B cell (primary cell): ENCODE data around the gene MFSD6L.

ENCODE experiments used
- CTCF ChIP-seq: fragments of 200-600 bp; IDR thresholded peaks from one replicate; pipeline ENCODE4 v1.8.0; 2022; ENCODE audit warnings: antibody characterized with exemption, mild to moderate bottlenecking
- EZH2 ChIP-seq: IDR thresholded peaks from 2 replicates; pipeline ENCODE4 v1.6.1; 2012; ENCODE audit warnings: borderline replicate concordance, low read depth, mild to moderate bottlenecking, moderate library complexity, low read length; ENCODE audit not compliant: insufficient read depth, poor library complexity, severe bottlenecking

- TF ChIP-seq CTCF (peak; percentile 66), EZH2 (no peak)
Measured at GRCh38 chr17:8832711-8833352, 33.7 kb upstream of the MFSD6L start.
